ENCODE results near the gene PRDM8. TPM values are rescaled to one million over a fixed set of nuclear protein-coding genes. Genes with fewer than 3 reads are reported as not detected.

The PRDM8 gene
- total RNA-seq, 1 experiment from 2014 or later, result 0.09 TPM

- no TSS peak for BruUV-seq (replicated peaks)
- intact Hi-C loops (cut with micrococcal nuclease; ENCODE audit: unreplicated experiment), result no loop called here
- Histone ChIP-seq H3K9me3 (ENCODE audit: low read depth, low read length, poor library complexity, severe bottlenecking) (no peaks in the 10 kb centered on the region), H3K4me3 (ENCODE audit: low read depth, low read length, poor library complexity, severe bottlenecking) (no peak overlapping the region), H3K27me3 (replicated peaks; ENCODE audit: insufficient read depth, low read depth, low read length, poor library complexity) (no peaks in the 10 kb centered on the region), H3K27ac (ENCODE audit: low read depth, low read length, poor library complexity, severe bottlenecking) (no peak overlapping the region), H3K36me3 (ENCODE audit: insufficient read depth, low read length, poor library complexity, severe bottlenecking) (no peaks in the 10 kb centered on the region), H3K4me1 (ENCODE audit: insufficient read depth, low read length, poor library complexity, severe bottlenecking) (no peaks in the 10 kb centered on the region)
- ChIA-PET CTCF (no interaction called here), POLR2A (ENCODE audit: low non-redundant PET) (no interaction called here)
- TF ChIP-seq CTCF (conservative IDR thresholded peaks at IDR 0.05; ENCODE audit: low read depth, low read length) (no peak), EZH2 (IDR thresholded peaks at IDR 0.05; ENCODE audit: borderline replicate concordance, low read depth, low read length, poor library complexity, severe bottlenecking) (no peak)
- DNase-seq (ENCODE audit: low spot score), result no peak
Measured at GRCh38 chr4:80153874-80154544, 43.3 kb upstream of the PRDM8 start.

- no peaks in the 10 kb centered on the region for H3K27me3 ChIP-seq (replicated peaks; ENCODE audit: insufficient read depth, low read depth, low read length, poor library complexity)
- POLR2A ChIA-PET (ENCODE audit: low non-redundant PET), result no interaction called here
Measured at GRCh38 chr4:80154545-80154933, 42.8 kb upstream of the PRDM8 start.

GRCh38 chr4:80155316-80155982 lies 41.9 kb upstream of the PRDM8 start:
- TF ChIP-seq EZH2 (IDR thresholded peaks at IDR 0.05; ENCODE audit: borderline replicate concordance, low read depth, low read length, poor library complexity, severe bottlenecking) (no peak), CTCF (conservative IDR thresholded peaks at IDR 0.05; ENCODE audit: low read depth, low read length) (no peak)
- no peaks in the 10 kb centered on the region for H3K36me3 ChIP-seq (ENCODE audit: insufficient read depth, low read length, poor library complexity, severe bottlenecking)
- H3K4me3 ChIP-seq (ENCODE audit: low read depth, low read length, poor library complexity, severe bottlenecking), result no peak overlapping the region
- DNase-seq (ENCODE audit: low spot score), result no peak
- H3K4me1 ChIP-seq (ENCODE audit: insufficient read depth, low read length, poor library complexity, severe bottlenecking), result no peaks in the 10 kb centered on the region
- intact Hi-C loops (cut with micrococcal nuclease; ENCODE audit: unreplicated experiment), result no loop called here
- H3K27ac ChIP-seq (ENCODE audit: low read depth, low read length, poor library complexity, severe bottlenecking), result no peak overlapping the region
- no TSS peak for BruUV-seq (replicated peaks)
- ChIA-PET CTCF (no interaction called here), POLR2A (ENCODE audit: low non-redundant PET) (no interaction called here)
- H3K27me3 ChIP-seq (replicated peaks; ENCODE audit: insufficient read depth, low read depth, low read length, poor library complexity), result no peaks in the 10 kb centered on the region
- no peaks in the 10 kb centered on the region for H3K9me3 ChIP-seq (ENCODE audit: low read depth, low read length, poor library complexity, severe bottlenecking)

More at GRCh38 chr4:80154545-80154933, 42.8 kb upstream of the PRDM8 start:
- no peak for TF ChIP-seq EZH2 (IDR thresholded peaks at IDR 0.05; ENCODE audit: borderline replicate concordance, low read depth, low read length, poor library complexity, severe bottlenecking)
- CTCF ChIA-PET, result no interaction called here
- Histone ChIP-seq H3K27ac (ENCODE audit: low read depth, low read length, poor library complexity, severe bottlenecking) (no peak overlapping the region), H3K9me3 (ENCODE audit: low read depth, low read length, poor library complexity, severe bottlenecking) (no peaks in the 10 kb centered on the region), H3K4me3 (ENCODE audit: low read depth, low read length, poor library complexity, severe bottlenecking) (no peak overlapping the region), H3K4me1 (ENCODE audit: insufficient read depth, low read length, poor library complexity, severe bottlenecking) (no peaks in the 10 kb centered on the region), H3K36me3 (ENCODE audit: insufficient read depth, low read length, poor library complexity, severe bottlenecking) (no peaks in the 10 kb centered on the region)
- BruUV-seq (replicated peaks), result no TSS peak
- intact Hi-C loops (cut with micrococcal nuclease; ENCODE audit: unreplicated experiment), result no loop called here
- DNase-seq (ENCODE audit: low spot score), result no peak

All from A673 (cell line).